ENCODE measurements around the gene SLC9A5.

Gene SLC9A5

DNA sequence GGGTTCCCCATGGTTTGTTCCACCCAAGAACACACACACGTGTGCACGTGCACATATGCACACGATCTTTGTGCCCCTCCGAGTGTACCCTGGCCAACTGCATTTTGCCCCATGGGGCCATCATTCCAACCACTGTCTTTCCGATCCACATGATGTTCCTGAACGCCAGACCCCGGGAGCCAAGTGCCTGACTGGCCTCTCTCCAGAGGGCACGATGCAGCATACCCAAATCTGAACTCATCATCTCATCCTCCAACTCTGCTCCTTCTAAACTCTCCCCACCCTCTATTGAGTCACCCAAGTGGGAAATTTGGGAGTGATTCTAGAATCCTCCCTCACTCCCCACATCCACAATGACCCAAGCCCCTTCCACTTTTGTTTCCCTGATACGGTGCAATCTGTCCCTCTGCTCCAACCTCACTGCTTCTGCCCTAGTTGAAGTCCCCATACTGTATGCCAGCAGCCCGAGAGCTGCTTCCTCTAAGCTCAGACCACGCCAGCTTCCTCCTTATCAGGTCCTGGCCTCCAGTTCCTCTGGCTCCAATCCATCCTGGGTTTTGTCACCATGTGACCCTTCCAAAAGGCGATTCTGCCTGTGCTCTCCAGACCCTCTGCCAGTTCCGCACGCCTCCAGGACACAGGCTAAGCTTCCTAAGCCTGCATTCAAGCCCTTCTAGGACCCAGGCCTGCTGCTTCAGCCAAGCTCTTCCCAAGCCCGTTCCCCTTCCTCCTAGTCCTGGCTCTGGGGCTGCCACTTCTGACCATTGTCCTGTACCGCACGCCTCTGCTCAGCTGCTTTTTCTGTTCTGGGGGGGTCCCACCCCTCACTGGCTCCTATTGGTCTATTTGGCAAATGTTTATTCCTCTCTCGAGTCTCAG lies 31.9 kb upstream of the SLC9A5 start:
- no peak for DNase-seq

DNA sequence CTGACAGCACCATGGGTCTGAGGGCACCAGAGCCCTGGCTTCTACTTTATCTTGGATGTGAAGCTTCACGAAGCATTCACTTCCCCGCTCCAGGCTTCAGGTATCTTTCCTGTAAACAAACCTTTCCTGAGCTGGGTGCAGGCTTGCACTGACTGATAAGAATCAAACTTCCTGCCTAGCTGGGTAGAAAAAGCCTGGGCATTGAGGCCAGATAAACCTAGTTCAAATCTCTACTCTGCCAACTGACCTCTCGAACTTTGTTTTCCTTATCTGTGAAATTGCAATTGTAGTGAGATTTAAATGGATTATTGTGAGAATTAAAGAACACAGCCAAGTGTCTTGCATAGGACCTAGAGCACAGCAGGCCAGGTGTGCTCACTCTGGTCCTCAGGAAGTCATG lies 24.8 kb upstream of the SLC9A5 start:
- DNase-seq = no peak

DNA sequence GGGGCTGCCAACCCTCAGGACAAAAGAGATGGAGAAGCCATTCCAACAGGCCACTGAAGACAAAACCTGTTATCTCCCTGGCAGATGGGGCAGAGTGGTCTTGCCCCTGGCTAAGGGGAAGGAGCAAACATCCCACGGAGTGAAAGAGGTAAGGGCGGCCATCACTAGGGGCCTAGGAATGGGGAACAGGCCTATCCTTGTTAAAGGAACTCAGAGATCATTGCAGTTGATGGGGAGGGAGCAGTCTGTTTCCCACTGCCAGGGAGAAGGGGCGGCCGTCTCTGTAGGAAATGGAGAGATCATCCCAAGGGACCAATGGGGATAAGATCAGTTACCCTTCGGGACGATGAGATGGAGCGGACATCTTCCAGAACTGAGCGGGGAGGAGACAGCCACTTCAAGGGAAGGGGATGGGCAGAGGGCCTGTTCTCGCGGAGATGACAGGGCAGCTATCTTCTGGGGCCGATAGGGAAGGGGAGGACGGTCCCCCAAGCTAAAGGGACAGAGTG lies 22.4 kb upstream of the SLC9A5 start:
- no peak for DNase-seq

DNA sequence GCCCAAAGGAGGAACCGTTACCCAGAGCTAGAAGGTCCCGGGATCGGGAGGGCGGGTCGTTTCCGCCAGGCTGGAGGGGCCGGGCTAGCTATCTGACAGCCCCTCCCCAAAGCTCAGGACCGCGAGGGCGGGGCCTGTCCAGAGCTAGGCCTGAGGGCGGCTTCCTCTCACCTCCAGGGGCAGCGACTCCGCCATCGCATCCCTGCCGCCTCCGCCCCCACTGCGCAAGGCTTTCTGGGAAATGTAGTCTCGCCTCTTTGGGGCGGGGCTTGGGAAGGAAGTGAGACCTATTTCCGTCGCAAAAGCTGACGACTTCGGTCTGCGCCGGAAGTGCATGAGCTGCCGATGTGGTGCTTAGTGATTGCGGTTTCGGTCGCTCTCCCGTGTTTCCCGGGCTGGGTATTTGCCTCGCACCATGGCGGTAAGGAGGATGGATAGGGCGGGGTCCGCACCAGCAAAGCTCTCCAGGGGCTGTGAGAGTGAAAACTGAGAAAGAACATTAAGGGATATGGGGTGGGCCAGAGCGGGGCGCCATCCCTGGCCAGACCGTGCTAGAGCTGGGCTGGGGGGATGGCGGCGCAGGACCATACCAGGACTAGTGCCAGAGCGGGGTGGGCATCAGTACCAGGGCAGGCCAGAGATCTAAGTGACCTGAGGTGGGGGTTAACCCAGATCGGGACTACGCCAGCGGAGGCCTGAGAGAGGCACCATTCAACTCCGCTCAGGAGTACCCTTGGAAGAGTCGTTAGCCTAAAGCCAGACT lies 21.8 kb upstream of the SLC9A5 start, which contains the start of gene TMEM208:
Gene TMEM208, plus strand, starts transcription at position 327 of the 763 bp plus-strand sequence. Its CDS starts 89 bp downstream, at position 416.
- DNase-seq = peak; percentile 99

DNA sequence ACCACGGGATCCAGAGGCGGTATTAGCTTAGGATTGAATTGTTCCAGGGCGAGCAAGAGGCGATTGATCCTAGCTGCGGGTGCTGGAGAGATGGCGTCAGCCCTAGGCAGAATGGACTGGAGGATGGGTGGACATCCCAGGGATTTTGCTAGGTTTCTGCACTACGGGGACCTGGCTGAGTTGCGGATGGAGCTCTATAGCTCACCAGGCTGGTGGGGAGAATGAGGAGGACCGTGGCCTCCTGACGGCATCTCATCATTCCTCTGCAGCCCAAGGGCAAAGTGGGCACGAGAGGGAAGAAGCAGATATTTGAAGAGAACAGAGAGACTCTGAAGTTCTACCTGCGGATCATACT lies 21.2 kb upstream of the SLC9A5 start:
- DNase-seq = no peak

DNA sequence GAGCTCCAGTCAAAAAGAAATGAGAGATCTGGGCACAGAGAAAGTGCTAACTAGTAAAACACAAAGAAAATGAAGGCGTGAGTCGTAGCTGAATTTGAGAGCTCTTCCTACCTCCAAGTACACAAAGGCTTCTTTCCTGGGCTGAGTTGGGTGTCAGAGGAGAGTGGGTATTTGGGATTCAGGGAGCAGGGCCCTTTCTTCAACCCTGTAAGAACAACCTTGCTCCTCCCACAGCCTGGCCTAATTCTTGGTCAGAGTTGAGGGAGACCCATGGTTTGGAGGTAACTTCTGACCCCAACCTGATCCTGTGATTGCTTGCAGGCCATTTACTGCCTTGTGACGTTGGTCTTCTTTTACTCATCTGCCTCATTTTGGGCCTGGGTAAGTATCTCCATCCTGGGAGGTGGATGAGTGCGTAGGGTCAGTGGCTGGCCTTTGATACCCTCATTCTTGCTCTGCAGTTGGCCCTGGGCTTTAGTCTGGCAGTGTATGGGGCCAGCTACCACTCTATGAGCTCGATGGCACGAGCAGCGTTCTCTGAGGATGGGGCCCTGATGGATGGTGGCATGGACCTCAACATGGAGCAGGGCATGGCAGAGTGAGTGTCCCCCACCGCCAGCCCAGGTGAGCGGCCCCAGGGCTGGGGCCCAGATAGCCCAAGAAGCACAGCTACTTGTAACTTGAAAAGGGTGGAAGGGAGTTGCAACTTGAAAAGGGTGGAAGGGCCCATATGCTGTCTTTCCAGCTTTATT lies 20.6 kb upstream of the SLC9A5 start:
- no peak for DNase-seq

DNA sequence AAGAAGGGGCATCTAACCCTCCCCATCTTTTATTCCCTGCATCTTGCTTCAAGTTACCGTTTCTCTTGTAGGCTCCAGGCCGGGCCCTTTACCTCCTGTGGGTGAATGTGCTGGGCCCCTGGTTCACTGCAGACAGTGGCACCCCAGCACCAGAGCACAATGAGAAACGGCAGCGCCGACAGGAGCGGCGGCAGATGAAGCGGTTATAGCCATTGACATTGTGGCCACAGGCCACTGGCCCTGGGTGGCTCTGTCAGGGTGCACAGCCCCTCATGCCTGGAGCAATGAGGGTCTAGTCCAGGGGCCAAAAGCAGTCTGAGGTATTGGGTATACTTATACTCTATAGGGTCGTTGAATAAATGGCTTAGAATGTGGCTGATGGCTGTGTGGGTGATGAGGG lies 19.9 kb upstream of the SLC9A5 start:
- DNase-seq = no peak

DNA sequence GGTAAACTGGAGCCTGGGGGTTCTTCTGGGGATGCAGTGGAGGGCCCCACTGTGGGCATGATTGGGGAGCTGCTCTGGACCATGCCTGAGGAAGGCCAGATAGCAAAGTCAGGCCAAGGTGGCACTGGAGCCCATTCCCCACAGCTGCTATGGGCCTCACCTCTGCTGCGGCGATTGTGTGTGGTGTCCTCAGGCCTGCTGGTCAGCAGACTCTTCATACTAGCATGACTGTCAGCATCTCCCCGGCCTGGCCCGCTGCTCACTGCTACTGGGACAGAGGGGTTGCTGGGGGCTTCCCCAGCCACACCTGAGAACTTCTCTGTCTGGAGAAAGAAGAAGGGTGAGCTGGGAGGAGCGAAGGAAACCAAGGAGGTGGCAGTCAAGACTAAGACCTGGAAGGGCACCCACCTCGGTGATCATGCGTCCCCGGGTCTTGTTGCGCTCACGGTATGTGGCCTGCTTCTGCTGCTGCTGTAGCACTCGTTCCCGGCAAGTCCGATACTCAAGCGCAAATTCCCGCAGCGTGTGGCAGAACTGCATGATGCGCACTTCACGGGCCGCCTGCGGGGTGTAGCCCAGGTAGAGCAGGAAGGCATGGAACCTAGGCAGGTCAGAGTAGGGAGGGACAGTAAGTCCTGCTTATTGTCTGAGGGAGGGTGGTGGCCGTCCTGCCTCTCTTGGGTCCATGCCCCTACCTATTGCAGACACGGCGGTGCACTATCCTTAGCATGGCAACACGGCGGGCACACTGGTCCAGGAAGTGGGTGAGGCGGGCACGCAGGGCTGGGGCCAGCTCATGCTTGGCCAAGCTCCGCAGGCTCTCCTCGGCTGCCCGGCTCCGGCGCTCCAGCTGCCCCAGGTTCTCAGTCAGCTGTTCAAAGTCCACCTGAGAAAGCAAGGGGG lies 18.6 kb upstream of the SLC9A5 start:
- no peak for DNase-seq

DNA sequence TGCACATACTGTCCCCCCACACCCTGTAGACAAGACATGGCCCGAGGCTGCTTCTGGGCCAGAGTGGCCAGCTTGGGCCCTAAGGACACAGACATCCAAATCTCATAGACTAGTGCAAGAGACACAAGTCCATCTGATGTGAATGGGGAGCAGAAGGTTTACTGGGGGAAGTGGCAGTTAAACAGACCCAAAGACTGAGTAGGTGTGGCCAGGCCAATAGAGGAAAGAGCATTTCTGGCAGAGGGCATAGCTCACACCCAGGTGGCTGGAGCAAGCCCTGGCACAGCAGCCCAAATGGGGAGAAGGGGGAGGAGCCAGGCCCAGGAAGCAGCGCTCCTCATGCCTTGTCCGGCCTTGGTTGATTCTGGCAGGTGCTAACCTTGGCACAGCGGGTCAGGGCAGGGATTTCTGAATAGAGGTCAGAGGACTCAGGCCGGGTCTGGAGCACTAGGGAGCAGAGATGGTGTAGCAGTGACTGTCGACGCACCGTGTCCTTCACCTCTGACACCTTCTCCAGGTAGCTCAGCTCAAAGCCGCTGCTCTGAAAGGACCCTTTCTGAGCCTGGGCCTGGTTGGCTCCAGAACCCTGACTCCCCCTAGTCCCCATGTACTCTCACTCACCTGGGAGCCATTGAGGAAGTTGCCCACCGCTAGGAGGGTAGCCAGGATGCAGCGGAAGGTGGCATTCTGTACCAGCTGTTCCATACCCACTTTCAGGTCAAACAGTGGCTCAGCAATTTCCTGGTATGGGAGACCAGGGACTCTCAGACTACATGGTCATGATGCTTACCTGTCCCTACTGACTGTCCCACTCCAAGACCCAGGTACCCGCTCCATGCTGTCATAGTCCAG lies 17.7 kb upstream of the SLC9A5 start:
- no peak for DNase-seq

DNA sequence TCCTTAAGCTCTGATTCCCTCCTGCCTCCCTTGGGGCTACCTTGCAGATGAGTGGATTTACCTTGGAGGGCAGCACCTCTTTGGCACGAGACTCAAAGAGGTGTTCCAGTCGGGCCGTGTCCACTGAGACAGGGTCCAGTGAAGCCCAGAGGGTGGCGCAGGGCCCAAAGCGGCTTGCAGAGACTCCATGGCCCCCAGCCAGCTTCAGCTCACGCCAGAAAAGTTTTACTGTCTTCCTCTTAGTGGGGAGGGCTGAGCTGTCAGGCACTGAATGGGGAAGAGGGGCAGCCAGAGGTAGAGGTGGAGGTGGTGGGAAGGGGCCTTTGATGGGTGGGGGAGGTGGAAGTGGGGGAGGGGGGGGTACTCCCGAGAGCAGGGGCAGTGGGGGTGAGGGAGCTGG lies 15.2 kb upstream of the SLC9A5 start:
- DNase-seq = no peak

DNA sequence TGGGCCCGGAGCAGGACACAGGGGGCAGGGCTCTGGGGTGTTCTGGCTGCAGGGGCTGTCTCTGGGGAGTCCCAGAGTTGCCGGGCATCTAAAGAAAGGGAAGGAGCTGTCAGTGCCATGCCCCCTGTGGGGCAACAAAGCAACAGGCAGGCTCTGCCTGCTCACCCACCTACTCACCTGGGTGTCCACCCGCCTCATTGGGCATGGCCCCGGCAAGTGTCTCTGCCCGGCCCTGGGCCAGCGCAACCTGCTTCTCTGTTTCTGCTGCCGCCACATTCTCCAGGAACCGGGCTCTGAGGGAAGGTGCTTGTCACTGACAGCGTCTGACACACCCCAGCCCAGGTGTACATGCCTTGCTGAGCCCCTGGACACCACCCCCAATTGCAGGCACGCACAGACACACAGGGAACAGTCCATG lies 14.6 kb upstream of the SLC9A5 start:
- DNase-seq = no peak

DNA sequence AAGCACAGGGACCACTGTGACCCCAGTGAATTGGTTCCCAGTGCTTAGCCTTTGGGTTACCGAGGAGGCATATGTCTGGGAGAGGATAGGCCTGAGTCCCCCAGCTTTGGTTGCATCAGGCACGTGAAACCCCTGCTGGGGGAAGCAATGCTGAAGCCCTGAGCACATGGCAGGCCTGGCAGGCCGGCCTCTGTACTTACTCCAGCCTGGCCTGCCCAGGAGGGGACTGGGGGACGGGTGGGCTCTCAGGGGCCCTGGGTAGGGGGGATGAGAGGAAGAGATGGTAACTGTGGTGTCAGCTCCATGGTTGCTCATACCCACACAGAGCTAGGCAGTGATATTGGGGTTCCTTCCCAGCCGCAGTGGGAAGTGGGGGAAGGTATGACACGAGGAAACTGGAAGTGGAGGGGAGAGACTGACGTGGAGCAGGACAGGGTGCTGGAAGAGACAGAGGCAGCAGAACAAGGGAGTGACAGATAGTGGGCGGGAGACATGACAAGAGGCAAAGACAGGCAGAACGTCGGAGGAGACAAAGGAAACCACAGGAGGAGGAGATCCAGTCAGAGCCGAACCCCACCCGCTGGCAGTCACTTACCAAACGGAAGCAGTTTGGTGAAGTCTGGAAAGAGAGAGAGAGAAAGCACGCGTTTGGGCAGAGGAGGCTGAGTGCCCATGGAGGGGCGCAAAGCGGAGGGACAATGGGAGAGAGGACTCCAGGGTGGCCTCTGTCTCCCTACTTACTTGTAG lies 12.8 kb upstream of the SLC9A5 start:
- DNase-seq = peak; percentile 77

DNA sequence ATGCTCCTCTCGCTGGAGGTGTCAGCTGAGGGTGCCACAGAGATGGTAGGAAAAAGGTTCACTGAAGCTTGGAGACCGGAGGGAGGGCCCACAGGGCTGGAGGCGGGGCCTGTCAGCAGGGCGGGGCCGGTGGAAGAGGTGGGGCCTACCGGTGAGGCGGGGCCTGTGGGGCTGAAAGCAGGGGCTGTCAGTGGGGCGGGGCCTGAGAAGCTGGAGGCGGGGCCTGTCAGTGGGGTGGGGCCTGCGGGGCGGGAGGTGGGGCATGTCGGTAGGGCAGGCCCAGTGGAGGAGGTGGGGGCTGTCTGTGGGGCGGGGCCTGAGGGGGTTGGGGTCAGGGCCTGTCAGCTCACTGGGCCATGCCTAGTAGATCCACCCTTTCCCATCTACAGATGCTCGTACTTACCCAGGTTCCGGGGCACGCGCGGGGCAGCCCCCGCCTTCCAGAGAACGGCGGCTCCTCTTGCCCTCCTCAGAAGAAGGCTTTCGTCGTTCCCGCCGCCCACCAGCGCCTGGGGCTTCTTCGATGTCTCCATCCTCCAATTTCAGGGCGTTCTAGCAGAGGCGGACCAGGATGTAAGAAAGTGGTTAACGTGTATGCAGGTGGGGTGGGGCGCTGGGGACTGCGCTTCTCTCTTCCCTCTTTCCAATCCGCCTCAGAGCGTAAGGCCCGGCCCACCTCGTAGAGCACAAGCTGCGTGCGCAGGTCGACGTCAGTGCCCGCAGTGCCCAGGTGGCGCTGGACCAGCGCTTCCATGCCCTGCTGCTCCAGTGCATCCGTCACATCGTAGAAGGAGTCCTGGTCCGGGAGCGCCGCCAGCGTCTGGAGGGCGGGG lies 12.0 kb upstream of the SLC9A5 start:
- peak; percentile 87 for DNase-seq

DNA sequence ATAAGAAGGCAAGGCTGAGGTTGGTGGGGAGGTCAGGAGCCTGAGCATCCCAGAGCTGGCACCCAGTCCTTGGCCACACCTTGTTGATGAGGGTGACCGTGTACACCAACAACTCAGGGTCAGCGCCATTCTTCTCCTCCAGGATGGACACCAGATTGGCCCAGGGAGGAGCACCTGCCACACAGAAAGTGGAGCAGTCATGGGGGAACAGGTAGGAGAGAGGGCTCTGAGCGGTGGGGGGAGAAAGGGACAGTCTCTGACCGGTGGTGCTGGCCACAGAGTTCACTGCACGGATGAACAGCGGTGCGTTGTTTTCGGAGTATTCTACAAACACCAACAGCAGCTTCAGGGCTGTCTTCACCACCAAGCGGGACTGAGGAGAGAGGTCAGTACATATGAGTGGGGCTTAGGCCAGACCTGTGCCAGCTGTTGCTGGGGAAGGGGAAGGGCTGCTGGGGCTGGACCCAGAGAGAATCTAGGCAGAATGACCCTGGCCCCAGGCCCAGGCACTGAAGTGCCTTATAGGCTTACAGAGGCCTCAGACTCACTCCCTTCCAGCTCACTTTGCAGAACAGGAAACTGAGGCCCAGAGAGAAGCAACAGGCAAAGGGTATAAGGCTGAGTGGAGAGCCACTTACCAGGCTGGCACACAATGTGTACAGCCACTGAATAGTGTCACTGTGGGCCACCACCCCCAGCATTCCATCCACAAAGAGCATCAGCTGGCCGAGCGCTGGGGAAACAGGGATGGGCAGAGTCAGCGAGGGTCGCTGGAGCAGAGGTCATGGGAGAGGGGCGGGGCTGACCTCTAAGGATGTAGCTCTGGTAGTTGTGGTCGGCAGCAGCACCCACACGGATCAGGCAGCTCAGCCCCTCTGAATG lies 11.1 kb upstream of the SLC9A5 start:
- no peak for DNase-seq

DNA sequence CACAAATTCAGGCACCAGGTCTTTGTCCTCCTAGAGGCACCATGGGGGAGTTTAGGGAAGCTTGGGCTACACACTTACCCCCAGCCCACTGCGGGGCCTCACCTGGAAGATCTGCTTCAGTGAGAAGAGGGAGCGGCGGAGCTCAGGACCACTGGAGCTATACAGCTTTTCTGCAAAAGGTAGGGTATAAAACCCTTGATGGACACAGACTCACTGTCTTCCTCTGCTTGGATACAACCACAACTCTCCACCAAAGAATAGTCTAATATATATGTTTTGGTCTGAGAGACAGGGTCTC lies 10.6 kb upstream of the SLC9A5 start:
- no peak for DNase-seq

DNA sequence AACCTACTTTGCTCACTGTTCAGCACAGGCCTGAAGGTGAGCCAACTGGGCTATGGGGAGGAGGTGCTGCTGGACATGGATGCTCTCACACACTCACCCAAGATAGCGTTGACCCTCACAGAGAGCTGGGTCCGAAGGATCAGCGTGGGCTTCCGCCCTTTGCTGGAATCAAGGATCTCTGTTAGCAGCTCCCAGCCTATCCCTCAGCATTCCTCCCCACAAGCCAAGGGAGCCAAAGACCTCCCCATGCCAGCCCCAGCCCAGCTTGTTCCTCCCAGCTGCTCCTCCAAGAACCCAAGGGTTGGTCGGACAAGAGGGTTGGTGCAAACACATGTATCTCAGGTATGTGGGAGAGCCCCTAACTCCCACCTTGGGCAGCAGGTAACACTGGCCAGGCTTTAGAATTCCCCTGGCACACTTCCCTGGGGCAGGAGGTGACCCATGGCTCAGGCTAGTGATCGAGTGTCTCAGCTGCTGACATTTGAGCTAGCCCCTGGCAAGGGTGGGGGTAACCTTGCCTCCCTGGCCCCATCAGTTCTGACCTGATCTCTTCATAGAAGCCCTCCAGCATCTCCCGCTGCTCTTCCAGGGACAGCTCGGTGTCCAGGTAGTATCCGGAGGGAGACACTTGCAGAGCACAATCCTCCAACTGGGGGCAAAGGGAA lies 9.8 kb upstream of the SLC9A5 start:
- no peak for DNase-seq

DNA sequence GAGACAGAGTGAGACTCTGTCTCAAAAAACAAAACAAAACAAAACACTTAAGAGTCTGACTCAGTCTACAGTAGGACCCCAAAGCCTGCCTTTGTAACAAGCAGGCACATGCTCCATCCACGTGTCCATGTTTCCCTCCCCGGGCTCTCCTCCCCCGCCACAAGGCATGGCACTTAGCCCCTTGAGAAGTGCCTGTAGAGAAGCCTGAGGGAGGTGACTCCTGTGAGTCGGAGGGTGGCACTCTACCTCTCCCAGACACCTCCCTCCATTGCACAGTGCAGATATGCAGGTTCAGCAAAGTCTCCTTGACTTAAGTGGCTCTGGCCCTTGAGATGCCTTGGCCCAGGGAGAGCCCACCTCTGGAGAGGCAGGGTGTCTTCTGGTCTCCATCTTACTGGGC lies 8.3 kb upstream of the SLC9A5 start:
- DNase-seq = no peak
